IPS-18c (cell line): ENCODE results near the gene PLEKHG2.
"Not testable (repeated sequence)": the region's sequence is repeated elsewhere in the genome, so short reads cannot be mapped to it uniquely, and the experiment has no call there.

Source experiments
- H3K4me3 ChIP-seq: 2 replicates; pipeline ENCODE4 v1.7.0; 2013; ENCODE audit warnings: low read depth, mild to moderate bottlenecking, low read length, moderate library complexity; ENCODE audit not compliant: insufficient read depth
- H3K9me3 ChIP-seq: one replicate; pipeline ENCODE4 v1.6.1; 2013; ENCODE audit warnings: mild to moderate bottlenecking, low read length, moderate library complexity; ENCODE audit not compliant: control insufficient read depth, insufficient read depth

The PLEKHG2 gene

DNA sequence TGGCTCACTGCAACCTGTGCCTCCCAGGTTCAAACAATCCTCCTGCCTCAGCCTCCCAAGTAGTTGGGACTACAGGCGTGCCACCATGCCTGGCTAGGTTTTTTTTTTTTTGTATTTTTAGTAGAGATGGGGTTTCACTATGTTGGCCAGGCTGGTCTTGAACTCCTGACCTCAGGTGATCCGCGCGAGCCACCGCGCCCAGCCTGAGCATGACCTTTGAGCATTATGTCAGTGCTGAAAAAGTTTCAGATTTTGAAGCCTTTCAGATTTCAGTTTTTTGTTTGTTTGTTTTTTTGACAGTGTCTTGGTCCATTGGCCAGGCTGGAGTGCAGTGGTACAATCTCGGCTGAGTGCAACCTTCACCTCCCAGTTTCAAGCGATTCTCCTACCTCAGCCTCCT is 38.8 kb downstream of the PLEKHG2 start:
- H3K4me3 ChIP-seq, H3K9me3 ChIP-seq: not testable (repeated sequence)

DNA sequence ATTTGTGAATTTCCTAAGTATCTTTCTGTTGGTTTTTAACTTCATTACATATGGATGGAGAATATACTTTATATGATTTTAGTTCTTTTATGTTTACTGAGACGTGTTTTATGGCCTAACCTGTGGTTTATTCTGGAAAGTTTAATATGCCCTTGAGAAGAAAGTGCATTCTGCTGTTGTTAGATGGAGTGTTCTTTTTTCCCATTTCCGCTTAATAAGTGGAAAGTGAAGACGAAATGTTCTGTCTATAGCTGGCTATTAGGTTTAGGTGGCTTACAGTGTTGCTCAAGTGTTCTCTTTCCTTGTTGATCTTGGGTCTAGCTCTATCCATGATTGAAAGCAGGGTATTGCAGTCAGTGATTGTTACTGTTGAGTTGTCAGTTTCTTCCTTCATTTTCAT is 50.9 kb downstream of the PLEKHG2 start:
- Histone ChIP-seq H3K4me3 (no peak overlapping the region), H3K9me3 (no peaks in the 10 kb centered on the region)

DNA sequence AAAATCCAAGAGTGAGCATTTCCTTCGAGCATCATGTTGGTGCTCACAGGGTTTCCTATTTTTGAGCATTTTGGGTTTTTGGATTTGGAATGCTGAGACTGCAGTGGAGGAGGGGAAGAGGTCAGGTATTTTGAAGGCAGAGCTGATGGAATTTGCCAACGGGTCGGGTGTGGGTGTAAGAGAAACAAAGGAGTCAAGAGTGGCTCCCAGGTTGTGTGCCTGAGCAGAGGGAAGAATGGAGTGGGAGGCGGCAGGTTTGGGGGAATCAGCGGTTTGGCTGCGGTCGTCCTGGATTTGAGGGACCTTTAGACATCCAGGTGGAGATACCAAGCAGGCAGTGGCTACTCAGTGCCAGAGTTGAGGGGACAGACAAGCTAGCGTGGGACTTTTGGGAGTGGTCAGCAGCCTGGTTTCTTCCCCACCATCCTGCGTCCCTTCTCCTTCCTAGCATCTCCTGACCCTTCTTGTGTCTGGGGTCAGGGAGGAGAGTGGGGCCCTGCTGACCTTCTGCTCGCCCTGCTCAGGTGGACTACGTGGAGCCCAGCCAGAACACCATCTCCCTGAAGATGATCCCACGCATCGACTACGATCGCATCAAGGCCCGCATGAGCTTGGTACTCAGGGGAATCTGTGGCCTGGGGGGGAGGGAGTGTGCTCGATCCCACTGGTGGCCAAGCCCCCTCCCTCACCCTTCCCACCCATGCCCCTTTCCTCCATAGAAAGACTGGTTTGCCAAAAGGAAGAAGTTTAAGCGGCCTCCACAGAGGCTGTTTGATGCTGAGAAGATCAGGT is 53.7 kb downstream of the PLEKHG2 start:
- Histone ChIP-seq H3K9me3 (no peaks in the 10 kb centered on the region), H3K4me3 (no peak overlapping the region)

DNA sequence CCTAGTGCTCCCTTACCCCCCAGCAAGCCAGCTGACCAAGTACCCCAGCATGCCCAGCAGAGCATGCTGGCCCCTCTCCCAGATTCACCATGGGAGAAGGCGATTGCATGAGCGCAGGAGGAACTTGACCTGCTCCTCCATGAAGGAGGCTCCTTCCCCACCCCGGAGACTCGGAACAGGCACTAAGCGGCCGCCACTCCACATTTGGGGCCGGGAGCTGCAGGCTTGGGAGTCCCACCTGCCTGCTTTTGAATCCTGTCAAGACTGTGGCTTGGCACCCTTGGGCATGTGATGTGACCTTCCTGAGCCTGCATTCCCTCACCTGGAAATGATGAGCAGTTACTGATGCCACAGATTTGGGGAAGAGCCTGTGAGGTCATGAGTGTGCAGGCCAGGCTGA is 55.5 kb downstream of the PLEKHG2 start:
- no peak overlapping the region for H3K4me3 ChIP-seq
- H3K9me3 ChIP-seq, result no peaks in the 10 kb centered on the region

DNA sequence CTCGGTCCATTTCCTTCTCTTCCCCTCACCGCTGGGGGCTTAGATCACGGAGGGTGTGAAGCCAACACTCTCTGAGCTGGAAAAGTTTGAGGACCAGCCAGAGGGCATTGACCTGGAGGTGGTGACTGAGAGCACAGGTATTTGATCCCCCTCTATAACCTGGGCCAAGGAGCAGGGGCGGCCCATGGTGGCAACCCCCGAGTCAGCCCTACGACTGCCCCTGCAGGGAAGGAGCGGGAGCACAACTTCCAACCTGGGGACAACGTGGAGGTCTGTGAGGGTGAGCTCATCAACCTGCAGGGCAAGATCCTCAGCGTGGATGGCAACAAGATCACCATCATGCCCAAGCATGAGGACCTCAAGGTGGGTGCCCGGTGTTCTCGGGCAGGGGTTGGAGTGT is 56.6 kb downstream of the PLEKHG2 start:
- Histone ChIP-seq H3K4me3 (no peak overlapping the region), H3K9me3 (no peaks in the 10 kb centered on the region)

DNA sequence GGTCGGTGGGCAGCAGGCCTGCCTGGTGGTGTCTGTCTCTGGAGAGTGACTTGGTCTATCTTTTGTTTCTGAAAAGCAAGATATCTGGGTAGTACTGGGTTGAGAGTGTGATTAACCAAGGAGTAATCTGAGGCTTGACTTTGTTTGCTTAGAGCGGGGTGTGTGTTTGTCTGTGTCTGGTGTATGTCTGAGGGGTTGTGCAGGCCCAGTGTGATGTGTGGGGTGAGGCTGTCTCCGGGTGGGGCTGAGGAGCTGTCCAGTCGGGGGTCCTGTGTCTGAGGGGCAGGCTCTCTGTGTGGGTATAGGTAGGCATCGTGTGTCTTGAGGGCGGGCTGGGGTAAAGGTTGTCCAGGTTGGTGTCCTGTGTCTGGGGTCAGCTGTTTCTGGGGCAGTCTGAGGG is 57.1 kb downstream of the PLEKHG2 start:
- Histone ChIP-seq H3K4me3 (no peak overlapping the region), H3K9me3 (no peaks in the 10 kb centered on the region)

DNA sequence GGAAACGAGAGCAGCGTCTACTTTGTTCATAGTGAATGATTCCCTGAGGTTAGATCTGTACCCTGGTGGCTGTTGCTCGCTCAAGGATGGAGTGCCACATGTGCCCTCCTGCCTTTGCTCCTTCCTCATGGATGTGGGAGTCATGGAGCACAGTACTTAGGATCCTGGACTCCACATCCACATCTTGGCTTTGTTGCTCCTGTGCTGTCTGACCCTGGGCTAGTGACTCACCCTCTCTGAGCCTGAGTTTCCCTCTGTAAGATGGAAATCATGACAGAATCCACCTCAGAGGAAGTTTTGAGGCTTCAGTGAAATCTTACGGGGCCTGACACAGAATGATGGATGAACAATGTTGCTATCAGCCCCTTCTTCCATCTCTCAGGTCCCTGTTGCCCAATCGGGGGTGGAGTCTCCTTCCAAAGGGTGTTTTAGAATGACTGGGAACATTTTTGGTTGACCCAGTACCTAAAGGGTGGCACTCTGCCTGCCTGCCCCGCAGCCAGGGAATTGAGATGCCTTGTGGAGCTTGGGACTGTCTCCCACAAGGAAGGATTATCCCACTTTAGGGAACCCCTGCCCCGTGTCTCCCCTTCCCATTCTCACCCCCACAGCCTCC is 58.4 kb downstream of the PLEKHG2 start:
- no peaks in the 10 kb centered on the region for H3K9me3 ChIP-seq
- no peak overlapping the region for H3K4me3 ChIP-seq

DNA sequence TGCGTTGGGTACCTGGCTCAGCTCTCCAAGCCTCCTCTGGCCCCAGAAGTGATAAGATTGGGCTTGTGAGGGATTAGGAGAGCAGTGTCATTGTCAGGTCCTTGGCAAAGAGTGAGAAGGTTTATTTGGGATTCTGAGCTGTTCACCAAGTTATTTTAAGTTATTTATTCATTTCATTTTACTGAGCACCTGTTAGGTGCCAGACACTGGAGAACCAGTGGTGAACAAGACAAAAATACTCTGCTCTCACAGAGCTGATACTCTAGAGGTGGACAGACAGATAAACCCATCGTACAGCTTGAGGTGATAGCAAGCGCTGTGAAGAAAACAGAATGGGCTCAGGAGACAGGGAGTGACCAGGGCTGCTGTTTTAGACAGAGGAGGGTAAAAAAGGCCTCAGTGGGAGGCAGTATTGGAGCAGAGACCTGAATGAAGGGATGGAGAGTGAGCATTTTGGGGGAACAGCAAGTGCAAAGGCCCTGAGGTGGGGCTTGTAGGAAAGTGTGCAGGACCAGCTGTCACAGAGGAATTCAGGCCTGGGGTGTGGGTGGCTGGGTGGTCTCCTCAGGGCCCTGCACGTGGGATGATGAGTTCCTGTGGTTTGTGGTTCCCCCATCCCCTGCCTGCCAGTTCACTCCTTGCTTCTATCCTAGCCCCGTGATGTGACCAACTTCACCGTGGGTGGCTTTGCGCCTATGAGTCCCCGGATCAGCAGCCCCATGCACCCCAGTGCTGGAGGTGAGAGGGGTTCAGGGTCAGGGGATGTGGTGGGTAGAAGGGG is 59.5 kb downstream of the PLEKHG2 start:
- no peak overlapping the region for H3K4me3 ChIP-seq
- H3K9me3 ChIP-seq, result no peaks in the 10 kb centered on the region

DNA sequence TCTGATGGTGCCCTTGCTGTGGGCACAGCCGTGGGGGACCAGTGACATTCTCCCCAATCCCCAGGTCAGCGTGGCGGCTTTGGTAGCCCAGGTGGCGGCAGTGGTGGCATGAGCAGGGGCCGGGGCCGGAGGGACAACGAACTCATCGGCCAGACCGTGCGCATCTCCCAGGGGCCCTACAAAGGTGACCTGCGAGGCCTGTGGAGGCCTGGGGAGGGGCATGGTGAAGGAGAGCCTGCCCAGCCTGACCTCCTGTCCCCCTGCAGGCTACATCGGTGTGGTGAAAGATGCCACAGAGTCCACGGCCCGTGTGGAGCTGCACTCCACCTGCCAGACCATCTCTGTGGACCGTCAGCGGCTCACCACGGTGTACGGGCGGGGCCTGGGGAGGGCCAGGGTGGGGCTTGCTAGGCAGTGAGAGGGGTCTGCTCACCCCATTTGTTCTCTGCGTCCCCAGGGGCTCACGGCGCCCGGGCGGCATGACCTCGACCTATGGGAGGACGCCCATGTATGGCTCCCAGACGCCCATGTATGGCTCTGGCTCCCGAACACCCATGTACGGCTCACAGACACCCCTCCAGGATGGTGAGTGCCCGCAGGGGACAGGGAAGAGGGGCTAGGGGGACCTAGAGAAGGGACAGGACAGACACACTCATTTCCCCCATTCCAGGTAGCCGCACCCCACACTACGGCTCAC is 60.4 kb downstream of the PLEKHG2 start:
- Histone ChIP-seq H3K4me3 (no peak overlapping the region), H3K9me3 (no peaks in the 10 kb centered on the region)

DNA sequence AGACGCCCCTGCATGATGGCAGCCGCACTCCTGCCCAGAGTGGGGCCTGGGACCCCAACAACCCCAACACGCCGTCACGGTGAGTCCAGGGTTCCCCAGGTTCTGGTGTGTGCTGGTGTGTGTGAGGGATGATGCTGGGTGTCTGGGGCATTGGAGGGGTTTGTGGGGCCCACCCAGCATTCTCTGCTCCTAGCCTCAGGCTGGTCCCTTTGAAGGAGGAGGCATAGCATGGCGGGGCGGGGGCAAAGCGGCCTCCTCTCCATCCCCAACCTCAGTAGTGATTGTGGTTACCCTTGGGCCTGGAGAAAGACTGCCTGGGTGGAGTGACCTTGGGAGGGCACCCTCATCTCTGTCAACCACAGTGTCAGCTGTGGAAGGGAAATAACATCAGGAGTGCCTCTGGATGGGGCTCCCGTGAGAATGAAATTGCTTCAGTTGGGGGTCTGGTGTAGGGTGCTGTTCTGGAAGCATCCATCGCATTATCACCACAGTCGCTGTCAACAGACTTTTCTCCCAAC is 61.0 kb downstream of the PLEKHG2 start:
- Histone ChIP-seq H3K4me3 (no peak overlapping the region), H3K9me3 (no peaks in the 10 kb centered on the region)

DNA sequence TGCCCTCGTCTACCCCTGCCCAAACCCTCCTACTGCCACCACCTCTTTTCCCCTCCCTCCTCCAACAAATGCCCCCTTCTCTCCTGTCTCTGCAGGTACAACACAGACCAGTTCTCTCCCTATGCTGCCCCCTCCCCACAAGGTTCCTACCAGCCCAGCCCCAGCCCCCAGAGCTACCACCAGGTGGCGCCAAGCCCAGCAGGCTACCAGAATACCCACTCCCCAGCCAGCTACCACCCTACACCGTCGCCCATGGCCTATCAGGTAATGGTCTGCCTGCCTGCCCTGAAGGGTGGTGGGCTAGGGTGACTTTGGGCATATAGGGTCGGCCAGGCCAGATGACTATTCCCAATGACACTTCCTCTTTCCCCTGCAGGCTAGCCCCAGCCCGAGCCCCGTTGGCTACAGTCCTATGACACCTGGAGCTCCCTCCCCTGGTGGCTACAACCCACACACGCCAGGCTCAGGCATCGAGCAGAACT is 61.7 kb downstream of the PLEKHG2 start:
- no peak overlapping the region for H3K4me3 ChIP-seq
- no peaks in the 10 kb centered on the region for H3K9me3 ChIP-seq

DNA sequence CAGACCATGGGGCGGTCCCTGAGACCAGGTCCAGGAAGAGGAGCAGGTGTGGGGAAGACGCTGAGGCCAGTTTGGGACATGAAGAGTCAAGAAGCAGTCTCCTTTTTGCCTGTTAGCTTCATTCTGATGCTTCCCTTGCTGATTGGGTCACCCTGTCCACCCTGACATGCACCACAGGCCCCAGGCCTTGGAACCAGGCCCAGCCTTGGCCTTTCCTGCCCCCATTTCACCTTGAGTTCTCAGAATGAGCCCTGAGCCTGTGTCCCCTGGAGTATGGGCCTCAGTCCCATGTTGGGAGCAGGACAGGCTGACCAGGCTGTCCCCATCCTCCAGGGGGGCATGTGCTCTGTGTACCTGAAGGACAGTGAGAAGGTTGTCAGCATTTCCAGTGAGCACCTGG is 63.3 kb downstream of the PLEKHG2 start:
- Histone ChIP-seq H3K4me3 (no peak overlapping the region), H3K9me3 (no peaks in the 10 kb centered on the region)
